Progenitor cell of endocrine pancreas (in vitro differentiated cells): Measurements from ENCODE around the gene UBA7. TPM values are rescaled to one million over a fixed set of nuclear protein-coding genes. Genes with fewer than 3 reads are reported as not detected.

Experiments
- DNase-seq: peaks from one replicate; pipeline ENCODE4 v3.0.0; 2021; ENCODE audit warnings: low spot score; ENCODE audit not compliant: unreplicated experiment
- H3K27ac Mint-ChIP-seq: 2 replicates; pipeline ENCODE4 v1.8.0; 2021; ENCODE audit warnings: mild to moderate bottlenecking, moderate library complexity, mixed read lengths
- H3K27me3 Mint-ChIP-seq: 2 replicates; pipeline ENCODE4 v1.8.0; 2021; ENCODE audit warnings: mixed read lengths
- H3K36me3 Mint-ChIP-seq: 2 replicates; pipeline ENCODE4 v1.8.0; 2022; ENCODE audit warnings: mixed read lengths; ENCODE audit not compliant: insufficient read depth
- H3K4me1 Mint-ChIP-seq: 2 replicates; pipeline ENCODE4 v1.8.0; 2021; ENCODE audit warnings: low read depth, mixed read lengths
- H3K4me3 Mint-ChIP-seq: 2 replicates; pipeline ENCODE4 v1.8.0; 2021; ENCODE audit warnings: low read depth, mild to moderate bottlenecking, moderate library complexity, mixed read lengths
- H3K9me3 Mint-ChIP-seq: 2 replicates; pipeline ENCODE4 v1.8.0; 2021; ENCODE audit warnings: low read depth, mixed read lengths
- total RNA-seq: library from RNA; stranded (reverse); gene quantifications from 2 replicates; pipeline ENCODE4 v1.2.1, GENCODE V29; 2021
- TF ChIP-seq, protein P1 (sequence below): fragments of 200-600 bp; sonication (generic); IDR thresholded peaks from one replicate; pipeline ENCODE4 v1.5.0; 2021; ENCODE audit warnings: antibody characterized with exemption, mild to moderate bottlenecking; ENCODE audit not compliant: unreplicated experiment

Gene UBA7
- total RNA-seq, 1 donor from 2014 or later = 1.2 TPM

GRCh38 chr3:49794926-49795905, 18.5 kb downstream of the UBA7 start:
- no peaks in the 10 kb centered on the region for H3K36me3 Mint-ChIP-seq
- DNase-seq = no peak
- no peak overlapping the region for H3K27ac Mint-ChIP-seq
- no peak overlapping the region for H3K4me3 Mint-ChIP-seq
- H3K27me3 Mint-ChIP-seq = peaks cover 12% of the 10 kb centered on the region
- TF ChIP-seq, protein P1, sequence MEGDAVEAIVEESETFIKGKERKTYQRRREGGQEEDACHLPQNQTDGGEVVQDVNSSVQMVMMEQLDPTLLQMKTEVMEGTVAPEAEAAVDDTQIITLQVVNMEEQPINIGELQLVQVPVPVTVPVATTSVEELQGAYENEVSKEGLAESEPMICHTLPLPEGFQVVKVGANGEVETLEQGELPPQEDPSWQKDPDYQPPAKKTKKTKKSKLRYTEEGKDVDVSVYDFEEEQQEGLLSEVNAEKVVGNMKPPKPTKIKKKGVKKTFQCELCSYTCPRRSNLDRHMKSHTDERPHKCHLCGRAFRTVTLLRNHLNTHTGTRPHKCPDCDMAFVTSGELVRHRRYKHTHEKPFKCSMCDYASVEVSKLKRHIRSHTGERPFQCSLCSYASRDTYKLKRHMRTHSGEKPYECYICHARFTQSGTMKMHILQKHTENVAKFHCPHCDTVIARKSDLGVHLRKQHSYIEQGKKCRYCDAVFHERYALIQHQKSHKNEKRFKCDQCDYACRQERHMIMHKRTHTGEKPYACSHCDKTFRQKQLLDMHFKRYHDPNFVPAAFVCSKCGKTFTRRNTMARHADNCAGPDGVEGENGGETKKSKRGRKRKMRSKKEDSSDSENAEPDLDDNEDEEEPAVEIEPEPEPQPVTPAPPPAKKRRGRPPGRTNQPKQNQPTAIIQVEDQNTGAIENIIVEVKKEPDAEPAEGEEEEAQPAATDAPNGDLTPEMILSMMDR = no peak
- no peaks in the 10 kb centered on the region for H3K4me1 Mint-ChIP-seq
- no peaks in the 10 kb centered on the region for H3K9me3 Mint-ChIP-seq

GRCh38 chr3:49794431-49794830, 19.3 kb downstream of the UBA7 start:
- H3K27me3 Mint-ChIP-seq = peaks cover 12% of the 10 kb centered on the region
- H3K4me1 Mint-ChIP-seq = no peaks in the 10 kb centered on the region
- TF ChIP-seq, protein P1 = no peak
- H3K9me3 Mint-ChIP-seq = no peaks in the 10 kb centered on the region
- no peak for DNase-seq
- no peak overlapping the region for H3K27ac Mint-ChIP-seq
- H3K36me3 Mint-ChIP-seq = no peaks in the 10 kb centered on the region
- H3K4me3 Mint-ChIP-seq = no peak overlapping the region

DNA sequence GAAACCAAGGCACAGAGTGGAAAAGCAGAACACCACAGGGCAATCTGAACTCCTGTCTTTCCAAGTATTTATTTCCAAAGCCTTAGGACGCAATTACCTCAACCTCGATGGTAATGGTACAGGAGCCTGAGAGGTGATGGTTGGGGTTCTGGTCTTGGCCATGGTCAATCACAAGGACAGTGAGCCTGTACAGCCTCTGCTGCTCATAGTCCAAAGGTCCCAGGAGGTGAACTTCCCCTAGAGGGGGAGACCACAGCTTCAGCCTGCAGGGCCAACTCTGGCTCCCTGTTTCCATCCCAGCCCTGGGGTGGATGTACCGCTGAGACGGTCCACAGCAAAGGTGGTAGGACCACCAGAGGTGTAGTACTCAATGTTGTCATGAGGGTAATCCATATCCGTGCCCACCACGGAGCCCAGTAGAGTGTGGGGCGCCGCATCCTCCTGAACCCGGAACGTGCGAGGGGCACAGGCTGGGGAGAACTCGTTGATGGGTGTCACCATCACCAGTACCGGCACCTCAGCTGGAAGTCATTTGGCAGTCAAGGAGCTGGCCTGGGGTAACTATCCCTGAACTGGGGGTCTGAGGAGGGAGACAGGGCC, 20.2 kb downstream of the UBA7 start:
- H3K27me3 Mint-ChIP-seq = peaks cover 12% of the 10 kb centered on the region
- H3K27ac Mint-ChIP-seq = no peak overlapping the region
- H3K36me3 Mint-ChIP-seq = no peaks in the 10 kb centered on the region
- H3K9me3 Mint-ChIP-seq = no peaks in the 10 kb centered on the region
- H3K4me1 Mint-ChIP-seq = no peaks in the 10 kb centered on the region
- no peak for DNase-seq
- no peak overlapping the region for H3K4me3 Mint-ChIP-seq
- TF ChIP-seq, protein P1 = no peak

DNA sequence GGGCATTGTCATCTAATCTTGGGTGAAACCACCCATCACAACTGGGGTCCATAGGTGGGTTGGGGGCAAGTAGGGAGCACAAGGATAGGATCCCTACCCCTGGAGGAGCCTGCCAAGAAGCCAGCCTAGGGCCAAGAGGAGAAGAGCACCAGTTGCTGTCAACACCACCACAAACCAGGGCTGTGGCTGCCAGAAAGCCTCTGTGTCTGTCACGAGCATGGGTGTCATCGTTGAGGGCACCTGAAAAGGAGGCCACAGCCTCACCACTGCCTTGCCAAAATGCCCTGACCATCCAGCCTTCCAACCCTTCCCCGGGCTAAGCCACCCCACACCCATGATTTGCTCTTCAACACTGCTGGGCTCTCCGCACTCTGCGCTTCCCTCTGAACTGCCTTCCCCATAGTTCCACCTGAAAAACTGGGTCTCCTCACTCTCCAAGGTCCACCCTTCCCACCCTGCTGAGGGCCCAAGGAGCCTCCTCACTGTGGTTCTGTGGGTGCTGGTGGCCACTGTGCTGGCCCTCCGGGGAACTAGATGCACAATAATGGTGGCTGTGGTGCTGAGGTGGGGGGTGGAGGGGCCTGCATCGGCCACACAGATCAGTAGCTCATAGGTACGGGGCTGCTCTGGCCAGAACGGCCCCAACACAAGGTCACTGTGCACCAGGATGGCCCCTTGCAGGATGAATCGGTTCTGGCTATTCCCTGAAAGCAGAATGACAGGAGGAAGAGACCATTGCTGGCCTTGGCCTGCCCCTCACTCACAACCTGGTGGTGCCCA, 21.2 kb downstream of the UBA7 start:
- Mint-ChIP-seq H3K4me1 (no peaks in the 10 kb centered on the region), H3K27ac (no peak overlapping the region), H3K4me3 (no peak overlapping the region), H3K27me3 (peaks cover 12% of the 10 kb centered on the region), H3K9me3 (no peaks in the 10 kb centered on the region), H3K36me3 (no peaks in the 10 kb centered on the region)
- no peak for DNase-seq
- TF ChIP-seq, protein P1 = no peak

GRCh38 chr3:49791571-49791970, 22.2 kb downstream of the UBA7 start:
- peaks cover 7% of the 10 kb centered on the region for H3K27me3 Mint-ChIP-seq
- no peak overlapping the region for H3K27ac Mint-ChIP-seq
- no peaks in the 10 kb centered on the region for H3K9me3 Mint-ChIP-seq
- no peaks in the 10 kb centered on the region for H3K36me3 Mint-ChIP-seq
- H3K4me3 Mint-ChIP-seq = no peak overlapping the region
- TF ChIP-seq, protein P1 = no peak
- no peak for DNase-seq
- no peaks in the 10 kb centered on the region for H3K4me1 Mint-ChIP-seq
